Small intestine (tissue), 7 donors: Measurements from ENCODE around the gene PAM. TPM values are rescaled to one million over a fixed set of nuclear protein-coding genes. Genes with fewer than 3 reads are reported as not detected.

Experiments
- DNase-seq, 2 donors: peaks; one replicate each; pipeline versions ENCODE4 v3.0.0 to v3.0.0-alpha.2; 2013
- FAIRE-seq: peaks from 2 replicates; lab custom pipeline; 2012; peaks lifted over from hg19 to GRCh38; lab: Jason Lieb, UNC
- H3K27ac ChIP-seq, 3 donors: one replicate each; pipeline ENCODE4 v1.5.1; 2013; ENCODE audit warnings: low read length in 2 of 3, mild to moderate bottlenecking in 2 of 3, control low read depth in 1 of 3, inconsistent platforms in 1 of 3, low read depth in 1 of 3, moderate library complexity in 1 of 3
- H3K27me3 ChIP-seq, 3 donors: one replicate each; pipeline ENCODE4 v1.6.1; 2013; ENCODE audit warnings: low read length in 3 of 3, inconsistent platforms in 1 of 3; ENCODE audit not compliant: control insufficient read depth in 3 of 3, insufficient read depth in 3 of 3
- H3K36me3 ChIP-seq, 3 donors: one replicate each; pipeline ENCODE4 v1.6.1; 2013; ENCODE audit warnings: low read length in 3 of 3, inconsistent platforms in 1 of 3, low read depth in 1 of 3, mild to moderate bottlenecking in 1 of 3, moderate library complexity in 1 of 3; ENCODE audit not compliant: control insufficient read depth in 3 of 3, insufficient read depth in 2 of 3
- H3K4me1 ChIP-seq, 3 donors: one replicate each; pipeline ENCODE4 v1.6.1; 2013; ENCODE audit warnings: low read length in 2 of 3, inconsistent platforms in 1 of 3, low read depth in 1 of 3, mild to moderate bottlenecking in 1 of 3, moderate library complexity in 1 of 3; ENCODE audit not compliant: control insufficient read depth in 3 of 3, insufficient read depth in 2 of 3
- H3K4me3 ChIP-seq, 3 donors: one replicate each; pipeline ENCODE4 v1.5.1; 2013; ENCODE audit warnings: low read length in 3 of 3, control low read depth in 1 of 3, inconsistent platforms in 1 of 3, low read depth in 1 of 3, mild to moderate bottlenecking in 1 of 3, moderate library complexity in 1 of 3
- H3K9me3 ChIP-seq, 2 donors: one replicate each; pipeline ENCODE4 v1.6.1; 2013; ENCODE audit warnings: low read depth in 1 of 2, low read length in 1 of 2; ENCODE audit not compliant: control insufficient read depth in 2 of 2, insufficient read depth in 1 of 2
- WGBS, 3 donors: extraction: QIAGEN DNeasy Blood & Tissue Kit; methylation state at CpG; one replicate each; pipeline ENCODE4 v1.1.7; 2013; 5-methylcytosine and 5-hydroxymethylcytosine counted together
- polyA plus RNA-seq, 4 donors: library from polyadenylated mRNA; stranded (reverse) in 3 of 4; unstranded in 1 of 4; fragments of 200-250 nt in 3 of 4; fragments of 120-200 nt in 1 of 4; gene quantifications; one replicate each; pipeline versions ENCODE4 v1.2.1 to v1.2.3, GENCODE V29; 2013
- donor health status: healthy with polysubstance abuse.
- donor health status: control.
- donor health status: control.
- donor health status: Bipolar disorder and iron deficiency.
- donor health status: healthy.

The PAM gene
- polyA plus RNA-seq, 4 donors = 40.3 to 110 (median 59.8) TPM

GRCh38 chr5:102856389-102856777 lies 101.3 kb downstream of the PAM start:
- Histone ChIP-seq H3K36me3 (no peaks in the 10 kb centered on the region), H3K4me3 (no peak overlapping the region), H3K27ac (no peak overlapping the region), H3K9me3 (peaks cover 0 to 4% of the 10 kb centered on the region in 2 donors), H3K27me3 (no peaks in the 10 kb centered on the region), H3K4me1 (no peaks in the 10 kb centered on the region)
- DNase-seq (no peak), FAIRE-seq (no peak)
- 80 to 92% (median 91%) methylated on average over 4 of the region's 4 CpGs for WGBS, 3 donors

- H3K27me3 ChIP-seq = no peaks in the 10 kb centered on the region
- no peaks in the 10 kb centered on the region for H3K4me1 ChIP-seq
- FAIRE-seq (no peak), DNase-seq (no peak)
- 81 to 92% (median 89%) methylated on average over 6 of the region's 6 CpGs for WGBS, 3 donors
- no peak overlapping the region for H3K27ac ChIP-seq
- H3K36me3 ChIP-seq = no peaks in the 10 kb centered on the region
- H3K9me3 ChIP-seq = peaks cover 0 to 4% of the 10 kb centered on the region in 2 donors
- H3K4me3 ChIP-seq = no peak overlapping the region
Observed at GRCh38 chr5:102857076-102857818, 102.1 kb downstream of the PAM start.

GRCh38 chr5:102858221-102858620 lies 103.1 kb downstream of the PAM start:
- no peaks in the 10 kb centered on the region for H3K4me1 ChIP-seq
- H3K4me3 ChIP-seq = no peak overlapping the region
- H3K27me3 ChIP-seq = no peaks in the 10 kb centered on the region
- WGBS, 3 donors = 91 to 98% (median 97%) methylated on average over 1 of the region's 1 CpG
- H3K9me3 ChIP-seq = peaks cover 0 to 4% of the 10 kb centered on the region in 2 donors
- H3K36me3 ChIP-seq = no peaks in the 10 kb centered on the region
- DNase-seq (no peak), FAIRE-seq (no peak)
- no peak overlapping the region for H3K27ac ChIP-seq

DNA sequence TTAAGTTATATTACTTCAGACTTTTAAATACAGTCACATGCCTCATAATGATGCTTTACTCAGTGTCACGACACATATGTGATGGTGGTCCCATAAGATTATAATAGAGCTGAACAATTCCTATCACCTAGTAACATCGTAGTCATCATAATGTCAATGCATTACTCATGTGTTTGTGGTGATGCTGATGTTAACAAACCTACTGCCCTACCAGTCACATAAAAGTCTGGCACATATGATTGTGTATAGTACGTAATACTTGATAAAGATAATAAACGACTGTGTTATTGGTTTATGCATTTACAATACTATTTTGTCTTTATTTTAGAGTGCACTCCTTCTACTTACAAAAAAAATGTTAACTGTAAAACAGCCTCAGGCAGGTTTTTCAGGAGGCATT lies 103.7 kb downstream of the PAM start:
- Histone ChIP-seq H3K4me1 (no peaks in the 10 kb centered on the region), H3K27me3 (no peaks in the 10 kb centered on the region), H3K9me3 (peaks cover 0 to 4% of the 10 kb centered on the region in 2 donors), H3K36me3 (no peaks in the 10 kb centered on the region), H3K27ac (no peak overlapping the region), H3K4me3 (no peak overlapping the region)
- DNase-seq (no peak), FAIRE-seq (no peak)
- 34 to 66% (median 43%) methylated on average over 4 of the region's 4 CpGs for WGBS, 3 donors

DNA sequence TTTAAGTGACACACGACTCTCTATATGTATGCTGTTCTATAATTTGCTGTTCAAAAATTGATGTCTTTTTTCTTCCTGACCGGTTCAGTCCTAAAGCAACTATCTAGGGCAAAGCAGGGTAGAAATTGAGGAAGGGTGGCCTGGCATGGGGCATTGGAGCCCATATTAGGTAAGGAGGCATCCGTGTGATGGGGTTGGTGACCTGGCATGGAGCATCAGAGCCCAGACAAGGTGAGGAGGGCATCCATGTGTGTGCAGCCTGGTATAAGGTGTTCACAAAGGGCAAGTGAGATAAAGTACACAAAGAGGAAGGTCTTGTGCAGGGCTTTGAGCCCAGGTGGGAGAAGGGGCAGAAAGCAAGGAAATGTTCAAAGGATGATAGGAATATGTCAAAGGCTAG lies 104.9 kb downstream of the PAM start:
- DNase-seq = no peak

GRCh38 chr5:102863058-102863457 lies 108.0 kb downstream of the PAM start:
- Histone ChIP-seq H3K9me3 (peaks cover 0 to 4% of the 10 kb centered on the region in 2 donors), H3K27ac (no peak overlapping the region), H3K4me3 (no peak overlapping the region), H3K4me1 (peaks cover 0 to 3% (median 0%) of the 10 kb centered on the region in 3 donors), H3K36me3 (no peaks in the 10 kb centered on the region), H3K27me3 (no peaks in the 10 kb centered on the region)
- no peak for FAIRE-seq
- DNase-seq = peak; percentile 44 to 65

More for the DNA sequence above, 104.9 kb downstream of the PAM start:
- H3K36me3 ChIP-seq = no peaks in the 10 kb centered on the region
- no peaks in the 10 kb centered on the region for H3K27me3 ChIP-seq
- peaks cover 0 to 4% of the 10 kb centered on the region in 2 donors for H3K9me3 ChIP-seq
- peaks cover 0 to 3% (median 0%) of the 10 kb centered on the region in 3 donors for H3K4me1 ChIP-seq
- 95 to 97% (median 95%) methylated on average over 3 of the region's 3 CpGs for WGBS, 3 donors
- H3K27ac ChIP-seq = no peak overlapping the region
- H3K4me3 ChIP-seq = no peak overlapping the region
- FAIRE-seq = no peak

DNA sequence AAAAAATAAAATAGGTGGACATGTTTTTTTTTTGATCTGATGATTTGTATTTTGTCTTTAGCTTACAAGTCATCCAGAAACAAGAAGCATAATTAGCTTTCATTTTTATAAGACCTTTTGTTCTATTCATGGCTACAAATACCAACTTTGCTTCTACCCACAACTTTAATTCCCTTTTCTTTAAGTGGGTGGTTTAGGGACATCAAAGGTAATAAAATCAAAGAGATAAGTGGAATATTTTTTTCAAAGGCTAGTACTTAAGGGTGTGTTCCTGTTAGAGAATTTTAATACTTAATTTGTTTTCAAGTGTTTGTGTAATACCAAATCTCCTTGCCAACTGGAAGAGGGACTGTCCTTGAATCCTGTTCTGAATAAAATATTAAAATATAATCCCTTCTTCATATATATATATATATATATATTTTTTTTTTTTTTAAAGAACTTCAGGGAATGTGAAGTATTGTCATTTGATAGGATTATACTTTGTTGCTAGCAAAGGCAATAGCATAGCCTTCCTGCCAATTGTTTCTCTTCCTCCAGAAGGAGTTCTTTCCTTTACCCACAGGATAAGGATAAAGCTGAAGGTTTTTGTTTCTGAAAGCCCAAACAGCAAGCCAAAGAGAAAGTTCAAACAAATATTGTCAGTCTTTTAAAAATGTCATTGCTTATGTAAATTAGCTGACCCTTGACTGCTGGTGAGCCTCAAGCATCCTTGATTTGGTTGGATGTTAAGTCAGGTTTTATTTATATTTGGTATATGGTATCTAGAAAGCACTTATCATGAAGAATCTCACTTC lies 108.9 kb downstream of the PAM start:
- no peak for FAIRE-seq
- Histone ChIP-seq H3K27ac (no peak overlapping the region), H3K9me3 (peaks cover 0 to 4% of the 10 kb centered on the region in 2 donors)

DNA sequence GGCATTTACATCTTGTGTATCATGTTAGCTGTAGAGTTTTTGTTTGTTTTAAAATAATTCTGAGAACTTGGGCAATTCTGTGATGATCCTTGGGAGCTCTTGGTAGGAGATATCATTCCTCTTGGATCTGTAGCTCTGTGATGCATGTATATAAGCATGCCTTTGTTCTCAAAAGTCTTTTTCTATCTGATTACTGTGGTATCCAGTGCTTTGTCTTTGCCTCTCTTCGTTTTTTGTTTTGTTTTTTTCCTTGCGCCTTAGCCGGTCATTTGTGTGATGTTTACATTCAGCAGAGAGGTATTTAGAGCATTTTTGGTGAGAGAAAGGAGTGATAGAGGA lies 110.0 kb downstream of the PAM start:
- Histone ChIP-seq H3K27ac (peak overlapping the region in 2 of 3 donors; percentile 73 to 79), H3K4me3 (peak overlapping the region in 2 of 3 donors; percentile 63 to 78), H3K27me3 (no peaks in the 10 kb centered on the region), H3K36me3 (no peaks in the 10 kb centered on the region), H3K4me1 (peaks cover 0 to 3% (median 0%) of the 10 kb centered on the region in 3 donors), H3K9me3 (peaks cover 0 to 4% of the 10 kb centered on the region in 2 donors)
- FAIRE-seq = no peak
- DNase-seq = no peak
- WGBS, 3 donors = 12 to 38% (median 32%) methylated on average over 3 of the region's 3 CpGs

More for the DNA sequence above, 108.9 kb downstream of the PAM start:
- Histone ChIP-seq H3K27me3 (no peaks in the 10 kb centered on the region), H3K4me3 (no peak overlapping the region), H3K36me3 (no peaks in the 10 kb centered on the region), H3K4me1 (peaks cover 0 to 3% (median 0%) of the 10 kb centered on the region in 3 donors)
- DNase-seq = peak; percentile 10 to 18
